KG1 (cell line): Measurements from ENCODE around the gene PPP3CA.
"Not testable (repeated sequence)": the region's sequence is repeated elsewhere in the genome, so short reads cannot be mapped to it uniquely, and the experiment has no call there.

Experiments used
- DNase-seq: peaks from one replicate; lab custom pipeline; 2025; lab: John Stamatoyannopoulos, UW

PPP3CA gene

DNA sequence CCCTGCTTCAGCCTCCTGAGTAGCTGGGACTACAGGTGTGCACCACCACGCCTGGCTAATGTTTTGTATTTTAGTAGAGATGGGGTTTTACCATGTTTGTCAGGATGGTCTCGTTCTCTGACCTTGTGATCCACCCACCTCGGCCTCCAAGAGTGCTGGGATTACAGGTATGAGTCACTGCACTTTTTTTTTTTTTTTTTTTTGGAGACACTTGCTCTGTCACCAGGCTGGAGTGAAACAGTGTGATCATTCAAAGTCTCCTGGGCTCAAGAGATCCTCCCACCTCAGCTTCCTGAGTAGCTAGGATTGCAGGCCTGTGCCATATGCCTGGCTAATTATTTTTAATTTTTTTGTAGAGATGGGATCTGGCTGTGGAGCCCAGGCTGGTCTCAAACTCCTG, 338.8 kb downstream of the PPP3CA start:
- DNase-seq = no peak

DNA sequence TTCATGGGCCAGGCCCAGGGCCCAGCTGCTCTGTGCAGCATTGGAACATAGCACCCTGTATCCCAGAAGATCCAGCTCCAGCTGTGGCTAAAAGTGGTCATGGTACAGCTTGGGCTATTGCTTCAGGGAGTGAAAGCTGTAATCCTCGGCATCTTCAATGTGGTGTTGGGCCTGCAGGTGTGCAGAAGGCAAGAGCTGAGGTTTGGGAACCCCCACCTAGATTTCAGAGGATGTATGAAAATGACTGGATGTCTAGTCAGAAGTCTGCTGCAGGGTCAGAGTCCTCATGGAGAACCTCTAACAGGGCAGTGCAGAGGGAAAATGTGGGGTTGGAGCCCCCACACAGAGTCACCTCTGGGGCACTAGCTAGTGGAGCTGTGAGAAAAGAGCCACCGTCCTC, 341.7 kb downstream of the PPP3CA start:
- no peak for DNase-seq

DNA sequence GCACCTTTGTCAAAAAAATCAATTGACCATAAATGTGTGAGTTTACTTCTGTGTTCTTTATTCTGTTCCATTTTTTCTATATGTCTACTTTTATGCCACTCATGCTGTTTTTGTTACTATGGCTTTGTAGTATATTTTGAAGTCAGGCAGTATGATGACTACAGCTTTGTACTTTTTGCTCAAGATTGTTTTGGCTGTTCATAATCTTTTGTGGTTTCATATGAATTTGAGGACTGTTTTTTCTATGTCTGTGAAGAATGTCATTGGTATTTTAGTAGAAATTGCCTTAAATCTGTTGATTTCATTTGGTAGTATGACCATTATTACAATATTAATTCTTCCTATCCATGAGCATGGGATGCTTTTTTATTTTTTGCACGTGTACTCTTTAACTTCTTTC, 346.8 kb downstream of the PPP3CA start:
- no peak for DNase-seq

DNA sequence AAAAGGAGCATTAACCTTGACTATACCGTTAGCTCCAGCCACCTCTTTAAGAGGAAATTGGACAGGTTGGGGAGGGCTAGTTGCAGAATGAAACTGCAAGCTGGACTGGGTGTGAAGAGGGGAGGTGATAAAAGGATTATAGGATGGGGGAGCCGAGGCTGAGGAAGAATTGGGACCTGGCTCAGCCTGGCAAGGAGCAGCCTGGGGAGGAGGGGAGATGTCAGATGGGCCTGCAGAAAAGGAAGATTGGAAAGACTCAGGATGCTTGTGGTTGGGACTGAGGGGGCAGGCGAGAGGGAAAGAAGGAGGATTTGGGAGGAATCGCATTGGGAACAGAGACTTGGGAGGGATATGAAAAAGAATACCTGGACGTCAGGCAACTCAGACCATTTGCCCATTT, 351.7 kb downstream of the PPP3CA start:
- DNase-seq = no peak

DNA sequence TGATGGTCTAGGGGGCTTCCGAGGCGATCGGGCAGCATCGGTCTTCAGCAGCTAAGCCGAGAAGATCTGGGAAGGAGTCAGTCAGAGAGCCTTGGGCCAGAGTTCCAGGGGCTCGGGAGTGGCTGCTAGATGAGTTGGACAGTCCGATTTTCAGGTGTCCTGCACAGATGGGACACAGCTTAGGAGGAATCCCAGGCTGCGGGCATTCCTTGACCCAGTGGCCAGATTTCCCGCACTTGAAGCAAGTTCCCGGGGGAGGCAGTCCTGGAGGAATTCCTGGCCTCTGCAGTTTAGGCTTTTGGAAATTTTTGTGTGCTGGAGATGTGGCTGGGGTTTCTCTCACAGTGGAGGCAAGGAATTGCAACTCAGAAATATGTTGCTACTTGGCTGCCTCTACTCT, 352.3 kb downstream of the PPP3CA start:
- not testable (repeated sequence) for DNase-seq

DNA sequence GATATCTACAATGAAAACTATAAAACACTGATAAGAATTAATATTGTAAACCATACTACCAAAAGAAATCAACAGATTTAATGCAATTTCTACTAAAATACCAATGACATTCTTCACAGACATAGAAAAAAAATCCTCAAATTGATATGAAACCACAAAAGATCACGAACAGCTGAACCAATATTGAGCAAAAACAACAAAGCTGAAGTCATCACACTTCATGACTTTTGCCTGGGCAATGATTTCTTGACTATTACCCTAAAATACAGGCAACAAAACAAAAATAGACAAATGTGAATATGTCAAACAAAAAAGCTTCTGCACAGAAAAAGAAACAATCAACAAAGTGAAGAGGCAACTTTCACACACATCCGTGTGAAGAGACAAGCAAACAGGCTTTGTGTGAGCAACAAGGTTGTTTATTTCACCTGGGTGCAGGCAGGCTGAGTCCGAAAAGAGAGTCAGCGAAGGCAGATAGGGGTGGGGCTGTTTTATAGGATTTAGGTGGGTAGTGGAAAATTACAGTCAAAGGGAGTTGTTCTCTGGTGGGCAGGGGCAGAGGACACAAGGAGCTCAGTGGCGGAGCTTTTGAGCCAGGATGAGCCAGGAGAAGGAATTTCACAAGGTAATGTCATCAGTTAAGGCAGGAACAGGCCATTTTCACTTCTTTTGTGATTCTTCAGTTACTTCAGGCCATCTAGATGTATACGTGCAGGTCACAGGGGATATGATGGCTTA, 355.8 kb downstream of the PPP3CA start:
- not testable (repeated sequence) for DNase-seq

DNA sequence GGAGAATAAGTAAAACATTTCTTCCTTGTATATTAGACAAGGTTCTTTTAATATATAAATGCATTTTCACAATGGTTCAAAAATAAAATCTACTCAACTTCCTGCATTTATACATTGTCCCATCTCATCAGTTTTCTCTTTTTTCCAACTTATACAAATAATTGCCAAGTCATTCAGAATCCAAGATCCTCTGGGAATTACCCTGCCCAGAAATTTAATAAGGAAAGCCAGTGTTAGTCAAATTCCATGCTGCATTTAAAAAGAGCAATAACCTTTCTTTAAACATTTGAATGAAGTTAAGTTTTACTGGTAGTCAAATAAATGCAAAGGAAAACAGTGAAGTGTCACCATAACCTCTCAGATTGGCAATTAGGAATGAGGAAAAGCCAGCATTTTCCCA, 357.9 kb downstream of the PPP3CA start:
- DNase-seq = no peak

DNA sequence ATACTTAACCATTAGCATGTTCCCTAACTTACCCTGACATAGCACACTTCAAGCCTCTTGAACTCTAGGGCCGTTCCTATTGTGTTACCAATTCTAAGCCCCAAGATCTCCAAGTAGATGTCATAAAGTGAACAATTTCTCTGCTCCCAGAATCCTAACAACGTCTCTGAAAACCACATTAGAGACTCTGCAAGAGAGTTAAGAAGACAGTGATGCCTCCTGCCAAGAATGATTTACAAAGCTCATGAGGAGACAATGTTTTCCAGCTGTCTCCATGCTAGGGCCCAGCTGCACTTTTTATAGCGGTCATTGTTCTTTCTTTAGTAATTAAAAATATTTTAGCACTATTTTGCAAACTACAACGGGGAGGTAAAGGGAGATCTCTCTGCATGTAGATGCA, 358.4 kb downstream of the PPP3CA start:
- DNase-seq = no peak

DNA sequence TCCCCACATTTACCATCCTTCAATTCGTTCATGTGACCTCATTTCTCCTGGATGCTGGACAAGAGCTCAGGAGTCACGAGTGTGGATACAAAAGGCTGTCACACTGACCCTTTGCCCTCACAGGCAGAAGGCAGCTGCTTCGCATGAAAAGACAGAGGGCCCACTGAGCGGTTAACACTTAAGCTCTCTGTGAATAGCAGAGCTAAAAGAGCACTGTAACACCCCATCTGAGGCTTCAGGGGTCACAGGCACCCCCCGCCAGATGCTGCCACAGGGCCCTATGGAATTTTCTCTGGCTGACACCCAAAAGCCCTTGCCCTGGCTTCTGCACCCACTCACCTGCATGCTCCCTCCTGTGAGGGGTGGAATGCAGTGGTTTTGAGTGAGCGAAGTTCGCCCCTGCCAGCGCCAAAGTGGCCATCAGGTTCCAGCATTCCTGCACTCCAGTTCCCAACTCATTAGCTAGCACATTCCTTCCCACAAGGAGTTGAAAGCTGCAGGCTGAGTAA, 360.9 kb downstream of the PPP3CA start:
- DNase-seq = no peak

DNA sequence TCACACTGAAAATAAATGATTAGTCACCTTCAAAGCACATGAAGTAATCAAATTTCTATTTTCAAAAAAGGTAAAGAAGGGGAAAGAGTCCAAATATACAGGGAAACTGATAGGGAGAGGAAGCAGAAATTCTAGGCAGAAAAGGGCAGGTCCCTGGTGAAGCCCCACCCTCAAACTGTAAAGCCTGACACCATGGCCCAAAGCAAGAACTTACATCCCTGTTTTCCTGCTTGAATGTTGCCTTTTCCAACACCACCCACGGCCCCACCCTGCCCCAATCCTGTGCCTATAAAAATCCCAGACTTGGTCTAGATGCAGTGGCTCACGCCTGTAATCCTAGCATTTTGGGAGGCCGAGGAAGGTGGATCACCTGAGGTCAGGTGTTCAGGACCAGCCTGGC, 361.8 kb downstream of the PPP3CA start:
- no peak for DNase-seq

DNA sequence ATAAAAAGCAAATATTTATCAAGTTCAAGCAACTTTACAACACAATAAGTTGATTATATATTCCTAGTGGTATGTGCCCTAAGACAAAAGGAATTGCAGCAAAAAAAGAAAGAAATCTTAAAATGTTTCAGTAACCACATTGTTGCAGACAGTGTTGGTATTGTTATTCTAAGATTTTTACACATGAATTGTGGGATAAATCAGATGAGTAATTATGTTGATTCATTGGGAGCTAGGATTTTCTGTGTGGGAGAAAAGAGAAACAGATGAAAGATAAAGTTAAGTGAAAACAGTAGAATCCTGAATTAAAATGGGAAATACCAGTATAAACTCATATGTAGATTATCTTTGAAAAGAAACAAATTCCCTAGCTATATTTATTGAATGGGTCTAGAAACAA, 362.4 kb downstream of the PPP3CA start:
- DNase-seq = no peak

DNA sequence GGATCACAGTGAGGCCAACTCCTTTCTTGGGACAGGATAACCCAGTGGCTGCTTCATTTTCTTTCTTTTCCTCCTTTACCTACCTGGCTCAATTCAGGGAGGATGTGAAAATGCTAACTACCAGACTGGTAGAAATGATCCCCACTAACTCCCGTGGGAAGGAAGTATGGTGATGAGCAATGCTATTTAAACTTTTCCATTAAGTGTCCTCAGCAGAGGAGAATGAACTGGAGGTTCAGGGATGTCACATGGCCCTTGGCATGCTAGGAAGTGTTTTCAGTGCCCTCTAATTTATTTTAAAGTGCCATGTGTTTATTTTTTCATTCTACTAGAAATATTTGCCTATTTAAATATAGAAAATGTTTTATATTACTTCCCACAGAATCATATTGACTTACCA, 363.9 kb downstream of the PPP3CA start:
- DNase-seq = no peak

DNA sequence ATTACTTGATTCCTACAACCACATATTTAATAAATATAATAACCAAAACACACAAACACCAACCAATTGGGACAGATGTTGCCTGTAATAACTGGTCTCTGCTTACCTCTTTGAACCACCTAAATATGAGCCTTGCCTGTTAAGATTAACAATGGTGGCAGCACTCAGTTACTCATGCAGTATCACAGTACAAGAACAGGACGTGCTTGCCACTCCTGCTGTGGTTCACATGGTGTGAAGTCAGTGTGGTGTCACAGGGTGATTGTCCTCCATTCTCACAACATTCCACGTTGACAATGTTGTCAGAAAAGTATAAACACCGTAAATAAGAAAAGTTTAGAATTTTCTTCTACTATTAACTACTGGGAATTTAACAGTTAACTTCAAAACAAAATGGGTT, 365.0 kb downstream of the PPP3CA start:
- no peak for DNase-seq

DNA sequence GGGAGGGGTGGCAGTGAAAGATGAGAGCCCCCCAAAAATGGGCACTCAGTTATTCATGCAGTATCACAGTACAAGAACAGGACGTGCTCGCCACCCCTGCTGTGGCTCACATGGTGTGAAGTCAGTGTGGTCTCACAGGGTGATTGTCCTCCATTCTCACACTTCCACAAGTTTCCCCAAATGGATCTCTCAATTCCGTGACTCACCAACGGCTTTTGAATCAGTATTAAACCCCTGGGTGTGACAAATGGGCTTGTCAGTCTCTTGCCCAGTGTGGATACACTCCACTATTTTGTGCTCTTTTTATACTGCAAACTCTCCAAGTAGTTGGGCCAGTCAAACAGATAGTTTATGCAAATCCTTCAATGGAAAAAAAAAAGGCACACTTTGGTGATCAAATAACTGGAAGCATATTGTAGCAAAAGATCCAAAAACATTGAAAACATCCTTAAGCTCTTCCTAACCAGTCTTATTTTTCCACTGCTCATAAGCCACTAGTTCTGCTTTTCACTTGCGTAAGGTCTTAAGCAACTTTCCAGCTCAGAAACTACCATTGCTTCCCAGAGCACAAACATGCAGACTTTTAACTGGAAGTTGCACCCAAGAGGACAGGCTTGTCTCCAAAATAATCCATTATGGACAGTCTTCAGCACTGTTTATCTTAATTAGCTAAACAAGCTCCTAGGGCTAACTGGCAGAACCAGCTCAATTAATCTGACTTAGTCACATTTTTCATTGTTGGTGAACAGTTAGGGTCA, 365.7 kb downstream of the PPP3CA start:
- peak; percentile 7 for DNase-seq

DNA sequence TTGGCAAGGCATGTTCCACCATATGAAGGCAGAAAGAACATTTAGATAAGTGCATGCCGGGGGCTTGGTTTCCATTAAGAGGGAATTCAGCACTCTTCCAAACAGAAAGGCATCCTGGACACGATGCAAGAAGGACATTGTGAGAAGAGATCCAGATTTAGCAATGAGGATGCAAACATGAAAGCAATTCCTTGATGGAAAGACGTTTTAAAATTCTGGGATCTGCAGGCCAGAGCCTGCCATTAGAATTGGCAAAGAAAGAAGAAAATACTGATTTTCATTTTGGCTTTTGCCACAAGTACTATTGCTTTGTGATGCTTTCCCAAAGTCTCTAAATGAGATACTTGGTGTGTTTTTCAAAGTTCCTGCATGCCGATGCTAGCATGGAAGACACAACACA, 367.6 kb downstream of the PPP3CA start:
- DNase-seq = no peak

DNA sequence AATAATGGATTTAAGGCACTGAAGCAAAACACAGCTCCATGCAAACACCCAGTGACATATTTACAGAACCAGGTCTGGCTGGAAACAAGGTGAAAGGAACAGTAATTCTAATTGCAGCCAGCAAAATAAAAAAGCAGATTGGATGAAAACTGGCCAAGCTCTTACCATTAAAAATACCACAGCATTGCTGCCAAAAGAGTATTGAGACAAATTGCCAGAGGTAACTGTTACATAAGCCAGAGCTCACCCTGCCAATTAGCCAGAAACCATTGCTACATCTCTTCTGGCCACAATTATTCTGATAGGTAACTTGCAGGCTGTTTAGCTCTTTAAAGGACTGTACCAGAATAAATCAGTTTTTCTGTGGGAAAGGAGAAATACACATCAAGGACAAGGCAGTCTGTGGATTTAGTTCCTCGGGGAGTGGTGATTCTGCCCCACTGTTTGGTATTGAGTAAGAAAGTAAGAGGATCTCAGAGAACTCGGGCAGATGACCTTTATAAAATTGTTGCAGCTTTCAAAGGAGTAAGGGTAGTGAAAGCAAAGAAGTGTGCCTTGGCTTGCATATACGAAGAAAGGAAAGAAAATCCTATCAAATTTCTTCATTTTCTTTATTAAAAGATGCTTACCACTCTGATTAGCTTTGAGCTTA, 369.5 kb downstream of the PPP3CA start:
- no peak for DNase-seq

DNA sequence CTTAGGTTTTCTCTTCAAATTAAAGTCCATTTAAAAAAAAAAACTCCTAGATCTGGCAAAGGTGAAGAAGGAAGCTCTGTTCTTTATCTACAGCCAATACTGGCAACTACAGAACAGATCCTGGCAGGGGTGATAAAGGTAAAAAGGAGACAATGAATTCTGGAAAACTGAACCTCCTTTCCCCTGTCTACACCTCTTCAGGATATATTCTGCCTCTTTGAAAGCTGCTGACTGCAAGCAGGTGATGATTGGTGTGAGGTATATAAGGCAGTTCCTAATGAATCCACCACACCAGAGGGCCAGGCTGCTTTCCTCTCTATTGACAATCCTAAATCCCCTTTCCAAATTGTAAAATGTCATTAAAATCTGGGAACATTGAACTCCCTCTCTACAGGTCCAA, 370.1 kb downstream of the PPP3CA start:
- no peak for DNase-seq
